Measurements from ENCODE around the gene DEFB119.

DNA sequence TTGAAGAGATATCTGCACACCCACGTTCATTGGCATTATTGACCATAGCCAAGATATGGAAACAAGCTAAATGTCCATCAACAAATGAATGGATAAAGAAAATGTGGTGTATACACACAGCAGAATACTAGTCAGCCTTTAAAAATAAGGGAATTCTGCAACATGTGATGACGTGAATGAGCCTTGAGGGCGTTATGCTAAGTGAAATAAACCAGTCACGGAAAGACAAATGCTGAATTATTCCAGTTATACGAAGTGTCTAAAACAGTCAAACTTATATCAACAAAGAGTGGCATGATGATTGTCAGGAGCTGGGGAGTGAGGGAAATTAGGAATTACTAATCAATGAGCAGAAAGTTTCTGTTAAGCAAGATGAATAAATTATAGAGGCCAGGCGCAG is 24.0 kb upstream of the DEFB119 start:
- no peak for TF ChIP-seq GATA2 (IDR thresholded peaks at IDR 0.05; ENCODE audit: low read depth, low read length)
- TF ChIP-seq GATA3 (IDR thresholded peaks at IDR 0.05; ENCODE audit: low read depth, low read length): no peak

All from SH-SY5Y (cell line).